Heart left ventricle (tissue), 13 donors: ENCODE results near the gene PRR19.

Source experiments
- POLR2A ChIP-seq, 2 donors: fragments of 450-650 bp; IDR thresholded peaks; one replicate each; pipeline ENCODE4 v1.6.1; 2017; ENCODE audit warnings: antibody characterized with exemption in 2 of 2, mild to moderate bottlenecking in 2 of 2, moderate library complexity in 2 of 2
- TF ChIP-seq, protein P1 (sequence below), 12 donors: fragments of 200-600 bp; sonication (generic) in 4 of 12; IDR thresholded peaks; one replicate each; pipeline versions ENCODE4 v1.5.0 to v1.8.0; 2018 to 2022; ENCODE audit warnings: antibody characterized with exemption in 12 of 12, mild to moderate bottlenecking in 5 of 12
- donor health status: ischemic (EF 13 %, LVEDD 7.1; RV severe dilation, severe dysfunction).
- donor health status: DM: no; HTN: yes; CAD: no.
- donor health status: DM: no; HTN: no; CAD: no.
- donor health status: ischemic (EF 25% LVEDD 6.9; RV normal size, moderate dysfunction).
- donor health status: ischemic (EF 25% LVEDD 5.7; RV mildly dilated, moderate dysfunction).
- donor health status: ischemic (EF 35%, LVEDD 5.7; RV mildly dilated, moderate dysfunction).
- donor health status: nonischemic (EF 11% LVEDD 7.7; RV severe dilation, severe dysfunction).
- donor health status: DM: yes; HTN: yes; CAD: no.
- donor health status: PGD.
- donor health status: ischemic (EF 29% LVEDD 5.4; RV normal size, mild dysfunction).
- donor health status: nonischemic (EF 23%, LVEDD 6.1; RV moderate dilation, normal function).

DNA sequence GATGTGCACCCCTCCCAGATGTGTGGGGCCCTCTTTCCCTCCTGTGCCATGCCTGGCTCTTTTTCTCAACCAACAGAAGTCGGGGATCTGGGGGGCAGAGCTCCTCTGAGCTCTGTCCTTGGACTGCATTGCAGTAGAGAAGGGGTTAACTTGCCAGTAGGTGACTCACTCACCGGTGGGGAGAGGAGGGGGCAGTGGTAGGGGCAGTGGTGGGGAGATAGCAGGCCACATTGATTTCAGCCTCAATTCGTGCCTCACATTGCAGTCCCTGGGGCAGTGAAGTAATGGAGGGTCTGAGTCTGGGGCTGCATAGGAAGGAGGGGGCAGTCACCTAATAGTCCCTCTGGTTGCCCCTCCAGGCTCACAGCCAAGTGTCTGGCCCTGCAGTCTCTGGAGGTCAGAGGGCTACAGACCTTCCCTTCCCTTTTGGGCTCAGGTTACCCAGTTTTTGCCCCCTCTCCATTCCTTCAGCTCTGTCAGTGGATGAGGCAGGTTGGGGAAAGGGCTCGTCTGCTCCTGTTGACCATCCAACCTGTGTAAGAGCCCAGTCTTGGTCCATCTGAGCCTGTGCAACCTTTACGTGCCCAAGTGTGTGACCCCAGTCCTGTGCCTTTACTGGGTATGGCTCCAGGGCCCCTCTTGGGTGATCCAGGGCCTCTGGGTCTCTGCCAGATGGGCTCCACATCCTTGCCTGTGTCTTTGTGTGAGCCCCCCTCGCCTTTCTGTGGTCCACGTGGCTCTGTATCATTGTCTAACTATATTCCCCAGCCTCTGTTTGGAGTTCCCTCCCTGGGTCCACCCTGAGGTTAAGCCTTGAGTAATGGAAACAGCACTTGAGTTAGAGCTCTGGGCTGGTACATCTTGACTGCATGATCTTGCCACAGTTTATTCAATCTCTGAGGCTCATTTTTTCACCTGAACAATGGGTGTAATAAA lies 19.8 kb upstream of the PRR19 start:
- TF ChIP-seq POLR2A (IDR thresholded peaks at IDR 0.05): no peak
- TF ChIP-seq, protein P1, sequence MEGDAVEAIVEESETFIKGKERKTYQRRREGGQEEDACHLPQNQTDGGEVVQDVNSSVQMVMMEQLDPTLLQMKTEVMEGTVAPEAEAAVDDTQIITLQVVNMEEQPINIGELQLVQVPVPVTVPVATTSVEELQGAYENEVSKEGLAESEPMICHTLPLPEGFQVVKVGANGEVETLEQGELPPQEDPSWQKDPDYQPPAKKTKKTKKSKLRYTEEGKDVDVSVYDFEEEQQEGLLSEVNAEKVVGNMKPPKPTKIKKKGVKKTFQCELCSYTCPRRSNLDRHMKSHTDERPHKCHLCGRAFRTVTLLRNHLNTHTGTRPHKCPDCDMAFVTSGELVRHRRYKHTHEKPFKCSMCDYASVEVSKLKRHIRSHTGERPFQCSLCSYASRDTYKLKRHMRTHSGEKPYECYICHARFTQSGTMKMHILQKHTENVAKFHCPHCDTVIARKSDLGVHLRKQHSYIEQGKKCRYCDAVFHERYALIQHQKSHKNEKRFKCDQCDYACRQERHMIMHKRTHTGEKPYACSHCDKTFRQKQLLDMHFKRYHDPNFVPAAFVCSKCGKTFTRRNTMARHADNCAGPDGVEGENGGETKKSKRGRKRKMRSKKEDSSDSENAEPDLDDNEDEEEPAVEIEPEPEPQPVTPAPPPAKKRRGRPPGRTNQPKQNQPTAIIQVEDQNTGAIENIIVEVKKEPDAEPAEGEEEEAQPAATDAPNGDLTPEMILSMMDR (IDR thresholded peaks at IDR 0.05): no peak
